GM19397 (cell line): Measurements from ENCODE around the gene ADAM12.
"Not testable (repeated sequence)": the region's sequence is repeated elsewhere in the genome, so short reads cannot be mapped to it uniquely, and the experiment has no call there.

ENCODE experiments used
- ATAC-seq: cut with Tn5 transposase; IDR thresholded peaks from one replicate; pipeline ENCODE4 v1.9.1; 2021; ENCODE audit warnings: mild to moderate bottlenecking, moderate library complexity; ENCODE audit not compliant: unreplicated experiment

ADAM12 gene

DNA sequence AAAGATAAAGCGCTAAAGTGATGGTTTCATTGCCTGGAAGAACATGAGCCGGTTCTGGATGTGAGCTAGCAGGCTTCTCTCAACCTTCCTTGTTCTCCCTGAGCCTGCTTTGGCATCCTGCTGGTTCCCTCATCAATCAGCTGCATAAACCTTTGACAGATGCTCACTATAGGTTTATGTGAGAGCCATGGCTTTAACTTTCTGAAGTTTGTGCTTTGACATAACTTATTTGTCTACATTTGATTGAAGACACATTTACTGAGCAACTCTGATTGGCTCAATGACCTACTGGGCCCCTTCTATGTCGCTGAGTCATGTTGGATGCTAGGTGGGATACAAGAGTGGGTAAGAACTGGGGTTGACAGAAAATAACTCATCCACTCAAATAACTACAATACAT is 192.0 kb downstream of the ADAM12 start:
- ATAC-seq, result no peak

DNA sequence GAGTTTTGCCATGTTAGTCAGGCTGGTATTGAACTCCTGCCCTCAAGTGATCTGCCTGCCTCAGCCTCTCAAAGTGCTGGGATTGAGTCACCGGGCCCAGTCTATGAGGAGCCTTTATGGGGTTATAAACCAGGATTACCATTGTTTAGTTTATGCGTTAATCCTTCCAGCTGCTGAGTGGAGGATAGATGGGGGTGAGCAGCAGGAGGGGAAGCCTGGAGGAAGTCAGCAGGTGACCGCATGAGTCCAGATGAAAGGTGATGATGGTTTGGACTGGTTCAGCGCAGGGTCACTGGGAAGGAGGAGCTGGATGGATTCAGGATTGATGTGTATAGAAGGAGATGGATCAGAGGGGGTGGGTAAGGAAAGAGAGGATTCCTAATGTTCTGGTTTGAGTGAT is 197.1 kb downstream of the ADAM12 start:
- no peak for ATAC-seq

DNA sequence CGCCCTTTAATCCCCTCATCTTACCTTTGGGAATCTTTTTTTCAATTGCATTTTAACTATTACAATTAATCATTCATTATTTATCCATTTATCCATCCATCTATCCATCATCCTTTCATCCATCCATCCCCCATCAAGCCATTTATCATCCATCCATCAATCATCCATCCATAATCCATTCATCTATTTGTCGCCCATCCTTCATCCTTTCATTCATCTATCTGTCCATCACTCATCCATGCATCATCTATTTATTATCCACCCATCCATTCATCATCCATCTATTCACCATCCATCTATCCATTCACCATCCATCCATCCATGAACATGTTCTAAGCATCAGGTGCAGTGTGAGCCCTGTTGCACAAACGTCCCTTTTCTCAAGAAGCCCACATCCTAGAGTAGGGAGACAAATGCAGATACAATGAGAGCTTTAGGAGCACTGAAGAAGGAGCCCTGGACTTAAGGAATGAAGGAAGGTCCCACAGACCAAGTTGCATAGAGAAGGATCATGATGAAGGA is 199.5 kb downstream of the ADAM12 start:
- ATAC-seq, result no peak

DNA sequence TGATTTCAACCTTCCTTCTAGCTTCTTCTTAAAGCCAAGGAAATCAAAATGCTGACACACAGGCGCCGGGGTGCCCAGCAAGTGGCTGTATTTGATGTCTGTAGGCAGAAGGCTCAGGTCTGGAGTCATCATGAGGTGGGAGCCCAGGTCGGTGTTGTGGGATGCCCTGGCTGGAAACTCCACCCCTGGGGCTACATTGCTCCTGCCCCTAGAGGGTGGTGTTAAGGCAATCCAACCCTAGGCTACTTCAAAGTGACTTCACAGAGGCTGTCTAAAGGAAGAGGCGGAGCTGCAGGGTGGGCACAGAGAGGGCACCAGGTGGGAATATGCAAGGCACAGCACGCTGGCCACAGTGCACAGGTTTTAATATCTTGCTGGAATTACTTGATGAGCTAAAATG is 200.9 kb downstream of the ADAM12 start:
- ATAC-seq, result no peak

DNA sequence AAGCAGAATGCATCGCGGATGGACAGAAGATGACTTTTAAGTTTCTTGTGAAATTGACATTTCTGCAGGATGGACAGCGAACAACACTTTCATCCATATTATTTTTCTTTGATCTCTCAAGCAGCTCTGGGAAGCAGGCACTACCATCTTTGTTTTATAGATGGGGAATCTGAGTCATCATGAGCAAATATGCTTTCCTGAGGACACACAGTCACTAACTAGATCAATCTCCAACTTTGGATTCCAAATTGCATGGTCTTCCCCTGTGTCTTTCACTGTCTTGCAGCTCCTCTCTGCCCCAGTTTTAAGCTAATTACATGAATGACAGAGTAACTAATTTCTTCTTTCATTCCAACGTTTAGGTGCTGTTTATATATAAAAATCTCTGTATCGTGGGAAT is 201.5 kb downstream of the ADAM12 start:
- no peak for ATAC-seq

DNA sequence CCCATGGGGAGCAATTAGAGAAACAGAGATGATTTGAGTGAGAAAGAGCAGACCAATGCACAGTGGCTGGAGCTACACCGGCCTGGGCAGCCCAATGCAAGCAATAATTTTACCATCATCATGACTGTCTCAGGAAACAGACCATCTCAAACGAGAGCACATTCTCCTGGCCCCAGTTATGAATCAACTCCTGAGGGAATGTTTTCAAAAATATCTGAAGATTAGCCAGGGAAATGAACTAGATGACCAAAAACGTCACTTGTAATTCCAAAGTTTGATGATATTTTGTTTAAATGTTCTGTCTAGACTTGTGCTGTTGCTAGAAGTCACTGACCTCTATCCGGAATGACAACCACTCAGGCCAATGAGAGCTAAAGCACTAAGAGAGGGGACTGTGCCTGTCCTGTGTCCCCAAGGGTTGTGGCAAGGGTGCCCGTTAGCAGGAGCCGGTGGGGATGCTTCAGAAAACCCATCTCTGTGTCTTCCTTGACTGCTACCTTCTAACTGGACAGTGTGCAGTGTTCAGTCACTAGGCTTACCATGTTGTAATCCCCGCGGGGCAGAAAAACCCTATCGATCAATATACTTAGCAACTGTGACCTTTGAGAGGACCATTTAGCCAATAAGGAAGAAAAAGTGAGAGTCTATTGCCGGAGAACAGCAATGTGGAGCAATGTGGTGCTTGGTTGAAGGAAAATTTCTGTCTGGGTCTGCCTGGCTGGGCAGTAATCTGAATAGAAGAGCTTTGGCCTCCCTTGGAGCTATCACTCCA is 202.4 kb downstream of the ADAM12 start:
- no peak for ATAC-seq

DNA sequence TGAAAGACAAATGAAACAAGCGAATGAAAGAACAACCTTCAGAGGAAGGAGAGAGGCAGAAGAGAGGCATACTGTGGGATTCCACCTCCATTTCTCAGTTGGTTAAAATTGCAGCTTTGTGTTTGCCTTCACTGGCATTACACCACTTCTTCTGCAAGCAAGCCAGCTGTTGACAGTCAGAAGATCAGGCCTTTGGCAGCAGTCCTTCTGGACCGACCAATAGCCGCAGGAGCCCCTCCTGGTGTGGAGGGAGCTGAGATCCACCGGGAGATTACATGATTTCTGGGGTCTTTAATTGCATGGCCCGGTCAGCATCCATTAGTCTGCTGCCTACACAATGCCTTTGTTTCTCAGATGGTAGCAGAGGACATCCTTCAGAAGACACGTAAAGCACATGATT is 206.7 kb downstream of the ADAM12 start:
- no peak for ATAC-seq

DNA sequence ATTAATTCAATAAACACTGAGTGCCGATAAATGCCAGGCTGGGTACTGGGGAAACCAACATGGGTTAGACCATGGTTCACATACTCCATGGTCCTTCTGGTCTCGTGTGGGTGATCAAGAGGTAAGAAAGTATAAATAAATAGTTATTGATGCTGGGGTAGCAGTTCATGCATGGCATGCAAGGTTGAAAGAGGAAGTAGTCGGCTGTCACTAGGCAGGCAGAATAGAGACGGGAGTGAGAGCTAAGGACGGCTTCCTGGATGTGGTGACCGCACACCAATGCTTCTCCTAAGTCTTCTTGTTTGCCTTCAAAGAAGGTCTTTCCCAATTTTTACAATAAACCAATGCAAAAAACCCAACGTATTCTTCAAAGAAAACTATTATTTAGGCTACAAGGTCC is 208.6 kb downstream of the ADAM12 start:
- ATAC-seq, result no peak

DNA sequence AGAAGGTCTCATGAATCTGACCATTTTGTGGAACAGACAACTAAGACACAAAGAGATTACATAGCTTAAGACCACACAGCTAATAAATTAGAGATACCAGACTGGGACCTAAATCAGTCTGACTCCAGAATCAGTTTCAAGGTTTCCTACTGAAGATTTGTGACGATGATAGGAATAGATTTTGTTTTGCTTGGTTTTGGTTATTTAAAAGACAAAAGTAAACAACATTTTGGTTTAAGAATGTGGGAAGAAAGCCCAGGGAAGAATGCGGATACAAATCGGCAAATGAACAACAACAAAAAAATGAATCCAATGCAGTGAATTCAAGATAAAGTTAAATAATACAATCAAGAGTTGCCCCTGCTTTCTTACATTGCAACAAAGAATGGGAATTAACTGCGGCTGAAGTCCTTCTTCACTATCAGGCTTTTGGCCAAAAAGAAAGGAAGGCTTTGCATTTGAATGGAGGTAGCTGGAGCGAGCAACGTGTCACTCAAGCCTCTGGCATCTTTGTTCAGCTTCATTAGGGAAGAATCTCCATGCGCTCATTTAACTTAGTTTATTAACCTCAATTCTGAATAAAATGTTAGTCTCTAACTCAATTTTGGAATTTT is 210.8 kb downstream of the ADAM12 start:
- no peak for ATAC-seq

DNA sequence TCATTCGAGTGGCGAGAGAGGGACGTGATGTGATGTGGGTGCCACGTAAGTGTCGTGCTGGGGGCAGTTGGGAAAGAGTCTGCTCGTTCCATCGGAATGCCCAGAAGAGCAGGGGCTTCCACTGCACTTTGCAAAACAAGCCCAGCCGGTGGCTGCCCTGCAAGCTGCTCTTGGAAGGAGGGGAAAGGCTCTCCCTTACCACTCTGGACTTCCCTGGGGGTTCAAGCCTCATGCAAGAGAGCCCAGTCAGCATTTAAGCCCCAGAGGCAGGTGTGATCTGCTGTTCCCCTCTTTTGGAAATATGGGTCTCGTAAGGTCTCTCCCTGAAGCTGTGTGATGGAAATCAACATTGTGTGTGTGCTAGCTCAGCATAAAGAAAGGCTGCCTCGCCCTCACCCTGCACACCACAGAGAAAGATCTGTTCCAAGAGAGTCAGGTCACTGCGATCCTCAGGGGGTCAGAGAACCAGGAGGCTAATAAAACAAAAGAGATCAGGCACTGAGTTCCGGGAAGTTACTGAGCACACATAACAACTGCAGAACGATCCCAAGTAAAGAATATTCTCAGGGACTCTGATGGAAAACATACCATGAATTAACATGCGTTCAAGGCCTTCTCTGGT is 212.5 kb downstream of the ADAM12 start:
- ATAC-seq, result no peak

DNA sequence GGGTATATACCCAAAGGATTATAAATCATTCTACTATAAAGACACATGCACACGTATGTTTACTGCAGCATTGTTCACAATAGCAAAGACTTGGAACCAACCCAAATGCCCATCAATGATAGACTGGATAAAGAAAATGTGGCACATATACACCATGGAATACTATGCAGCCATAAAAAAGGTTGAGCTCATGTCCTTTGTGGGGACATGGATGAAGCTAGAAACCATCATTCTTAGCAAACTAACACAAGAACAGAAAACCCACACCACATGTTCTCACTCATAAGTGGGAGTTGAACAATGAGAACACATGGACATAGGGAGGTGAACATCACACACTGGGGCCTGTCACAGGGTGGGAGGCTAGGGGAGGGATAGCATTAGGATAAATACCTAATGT is 215.5 kb downstream of the ADAM12 start:
- ATAC-seq, result not testable (repeated sequence)

DNA sequence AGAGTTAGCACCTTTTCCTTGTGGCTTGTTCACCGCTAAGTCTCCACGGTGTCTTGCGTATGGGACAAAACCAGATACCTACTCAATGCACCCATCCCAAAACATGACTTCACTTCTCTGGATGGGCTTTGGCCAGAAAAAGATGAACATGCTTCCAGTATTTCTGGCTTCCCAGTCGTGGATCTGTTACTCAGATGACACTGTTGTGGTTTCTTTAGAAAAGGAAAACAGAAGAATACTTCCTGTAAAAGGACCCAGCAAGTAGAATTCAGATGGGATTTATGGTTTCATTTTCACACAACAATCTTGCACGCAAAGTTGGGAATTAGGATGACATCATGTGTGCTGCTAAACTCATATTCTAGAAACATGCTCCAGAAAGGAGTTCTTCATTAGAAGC is 216.7 kb downstream of the ADAM12 start:
- ATAC-seq, result no peak

DNA sequence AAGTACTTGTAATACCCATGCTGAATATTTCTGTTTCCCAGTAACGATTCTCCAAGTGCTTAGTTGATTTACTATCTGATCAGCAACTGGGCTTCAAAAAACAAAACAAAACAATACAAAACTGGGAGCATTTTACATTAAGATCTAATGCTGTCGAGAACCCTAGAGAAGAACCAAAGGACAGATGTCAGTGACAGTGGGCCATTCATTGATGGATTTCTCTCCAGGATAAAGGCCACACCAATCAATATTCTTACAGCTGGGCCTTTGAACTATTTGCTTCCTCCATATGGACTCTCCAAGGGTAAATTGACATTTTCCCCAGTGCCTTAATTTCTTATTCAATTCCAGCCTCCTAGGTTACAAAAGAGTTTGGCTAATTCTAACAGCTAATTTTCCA is 217.5 kb downstream of the ADAM12 start:
- ATAC-seq, result no peak

DNA sequence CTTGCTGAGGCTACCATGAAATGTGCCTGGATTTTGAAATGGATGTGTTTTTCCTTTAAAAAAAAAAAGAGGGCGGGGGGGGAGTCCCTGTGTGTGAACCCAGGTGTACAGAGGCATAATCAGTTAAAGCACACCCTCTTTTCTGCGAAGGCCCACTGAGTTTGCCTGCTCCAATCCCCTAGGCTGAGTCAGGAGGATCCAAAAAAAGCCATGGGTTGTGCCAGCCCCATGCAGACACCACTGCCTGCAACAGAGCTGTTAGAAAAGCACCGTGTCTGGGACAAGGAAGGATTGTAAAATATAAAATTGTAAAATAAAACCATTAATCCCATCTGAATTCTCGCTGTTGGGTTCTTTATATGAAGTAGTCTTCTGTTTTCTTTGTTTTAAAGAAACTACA is 217.9 kb downstream of the ADAM12 start:
- no peak for ATAC-seq

DNA sequence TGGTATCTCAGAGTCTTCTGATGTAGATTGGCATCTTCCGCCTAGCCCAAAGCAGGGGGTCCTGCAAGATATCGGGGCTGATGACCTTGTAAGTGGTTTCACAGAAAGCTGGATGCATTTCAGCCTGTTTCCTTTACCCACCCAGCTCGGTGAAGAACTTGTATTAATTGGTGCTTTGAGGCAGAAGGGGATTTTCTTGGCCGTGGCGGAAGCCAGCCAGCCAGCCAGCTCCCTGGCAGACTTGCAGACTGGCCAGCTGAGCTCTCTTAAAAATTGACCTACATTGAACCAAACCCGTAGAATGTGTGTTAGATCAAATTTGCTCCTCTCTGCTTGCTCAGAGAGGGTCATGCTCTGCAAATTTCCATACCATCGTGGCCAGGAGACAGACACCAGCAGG is 218.4 kb downstream of the ADAM12 start:
- no peak for ATAC-seq

DNA sequence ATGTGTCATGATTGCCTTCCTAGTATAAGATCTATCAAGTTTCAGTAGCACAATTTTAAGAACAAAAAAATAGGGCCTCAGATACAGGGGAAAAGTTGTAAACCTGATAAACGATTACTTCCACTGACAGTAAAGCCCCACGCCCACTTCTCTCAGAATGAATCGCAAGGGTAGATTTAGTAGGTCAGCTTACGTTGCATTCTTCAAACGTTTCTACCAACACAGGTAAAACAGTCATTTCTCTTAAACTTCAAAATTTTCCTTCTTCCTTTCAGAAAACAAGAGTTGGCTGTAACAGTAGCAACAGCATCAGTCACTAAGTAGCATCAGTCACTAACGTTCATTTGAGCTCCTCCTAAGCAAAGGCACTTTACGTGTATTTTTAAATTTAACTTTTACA is 221.5 kb downstream of the ADAM12 start:
- ATAC-seq, result no peak

DNA sequence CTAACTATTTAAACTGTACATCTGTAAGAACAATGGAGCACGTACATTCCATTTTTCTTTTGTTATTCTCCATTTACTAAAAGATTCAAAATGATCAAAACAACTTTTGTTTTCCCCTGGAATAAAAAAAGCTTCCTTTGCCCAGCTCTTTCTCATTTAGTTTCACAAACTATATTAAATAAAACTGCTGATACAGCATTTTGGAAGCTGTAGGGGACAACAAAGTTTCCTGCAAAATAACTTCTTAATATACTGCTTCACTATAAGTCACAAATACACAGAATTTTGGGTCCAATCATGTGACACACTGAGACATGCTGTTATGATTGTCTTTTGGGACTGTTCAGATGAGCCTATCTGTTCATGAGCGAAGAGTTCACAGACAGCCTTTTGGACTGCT is 222.4 kb downstream of the ADAM12 start:
- no peak for ATAC-seq

DNA sequence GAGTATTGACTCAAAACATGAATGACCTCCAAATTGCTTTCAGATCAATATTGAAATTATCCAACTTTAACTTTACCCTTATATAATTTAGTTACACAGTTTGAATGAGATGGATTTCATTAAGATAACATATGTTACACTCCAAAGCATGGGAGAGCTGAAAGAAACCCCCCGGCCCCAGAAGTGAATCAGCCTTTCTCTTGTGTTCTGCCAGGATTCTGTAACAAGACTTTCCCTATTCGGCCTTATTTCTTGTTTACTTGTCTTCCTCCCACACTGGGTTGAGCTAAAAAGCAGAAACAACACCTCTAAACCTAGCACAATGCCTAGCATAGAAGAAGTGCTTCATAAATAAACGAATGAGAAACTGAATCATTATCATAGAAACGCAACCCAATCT is 224.8 kb downstream of the ADAM12 start:
- ATAC-seq, result no peak

DNA sequence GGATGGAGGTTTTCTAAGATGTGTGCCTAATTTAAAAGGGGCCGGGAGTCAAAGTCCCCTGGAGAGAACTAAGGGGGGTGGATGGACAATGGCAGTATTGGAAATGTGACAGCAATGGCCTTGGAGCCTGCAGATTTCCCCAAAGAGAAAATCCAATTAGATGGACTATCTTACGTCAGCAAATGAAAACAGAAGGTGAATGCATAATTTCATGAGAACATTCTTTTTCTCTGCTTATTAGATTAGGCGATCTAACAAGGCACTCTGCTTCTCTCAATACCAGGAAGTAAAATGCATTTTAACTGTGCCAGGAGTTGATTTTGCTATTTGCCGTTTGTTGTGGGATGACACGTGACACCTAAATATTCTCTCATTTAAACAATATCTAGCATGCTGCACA is 226.6 kb downstream of the ADAM12 start:
- no peak for ATAC-seq

DNA sequence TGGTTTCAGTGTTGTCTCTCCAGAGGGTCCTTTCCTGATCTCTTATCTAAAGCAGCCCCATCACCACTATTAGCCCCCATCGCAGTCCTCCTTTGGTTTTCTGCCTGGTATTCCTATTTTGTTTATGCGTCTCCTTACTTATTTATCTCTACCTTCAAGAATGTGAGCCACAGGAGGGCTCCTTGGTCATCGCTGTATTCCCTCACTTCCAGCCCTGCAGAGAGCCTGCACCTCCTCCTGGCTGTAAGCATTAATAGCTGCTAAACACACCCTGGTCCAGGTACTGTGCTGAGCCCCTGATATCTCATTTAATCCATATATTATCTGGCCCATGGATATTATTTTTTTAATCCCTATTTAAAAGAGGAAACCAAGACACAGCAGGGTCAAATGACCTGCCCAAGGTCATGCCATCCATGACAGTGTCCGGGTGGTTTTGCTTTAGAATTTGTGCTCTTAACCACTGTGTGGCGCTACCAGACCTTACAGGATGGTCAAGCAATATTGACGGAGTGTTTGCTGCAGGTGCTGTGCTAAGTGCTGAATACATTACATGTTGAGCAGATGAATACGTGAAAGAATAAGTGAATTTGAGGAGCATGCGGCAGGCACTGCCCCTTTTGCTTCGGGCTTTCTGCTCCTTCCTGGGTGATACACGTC is 227.2 kb downstream of the ADAM12 start:
- no peak for ATAC-seq

DNA sequence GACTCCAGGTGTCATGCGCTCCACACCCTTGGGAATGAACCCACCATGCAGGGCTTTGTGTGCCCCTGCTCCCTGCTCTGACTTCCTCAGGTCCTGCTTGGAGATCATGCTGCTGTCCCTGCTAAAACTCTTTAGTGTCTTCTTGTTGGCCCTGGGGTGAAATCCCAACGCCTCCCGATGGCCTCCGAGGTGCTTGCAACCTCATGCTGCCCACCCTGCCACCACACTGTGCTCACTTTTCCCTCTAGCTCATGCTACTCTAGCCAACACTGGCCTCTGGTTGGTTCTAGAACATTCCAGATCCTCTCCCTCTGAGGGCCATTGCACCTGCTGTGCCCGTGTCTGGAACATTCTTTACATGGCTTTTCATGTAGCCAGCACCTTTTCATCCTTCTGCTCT is 227.7 kb downstream of the ADAM12 start:
- ATAC-seq, result no peak
